HCT116 (cell line): ENCODE data around the gene HCN4. TPM values are rescaled to one million over a fixed set of nuclear protein-coding genes. Genes with fewer than 3 reads are reported as not detected.

Experiments used
- ATAC-seq: fragments of 200-7000 bp; cut with Tn5 transposase; 2 replicates; pipeline ENCODE4 v1.9.1; 2020; ENCODE audit warnings: mild to moderate bottlenecking, moderate library complexity
- BruUV-seq: library from RNA; stranded (reverse); fragments of 400-500 nt; replicated peaks from 2 replicates; lab custom pipeline; 2021; lab: Mats Ljungman, UMichigan
- CTCF ChIA-PET: fragments of 300-600 bp; sonication (Branson Sonifier 250); formaldehyde crosslinking; loops from one replicate; lab custom pipeline; 2021; ENCODE audit warnings: antibody characterized with exemption; lab: Charles Lee
- POLR2A ChIA-PET: fragments of 300-600, 350-600 bp; sonication (Branson Sonifier 250); formaldehyde crosslinking; loops from one replicate; lab custom pipeline; 2021; ENCODE audit warnings: antibody characterized with exemption; lab: Charles Lee
- RAD21 ChIA-PET, 2 experiments: fragments of 300-600 bp; sonication (Branson Sonifier 250); formaldehyde crosslinking; loops; one replicate each; lab custom pipeline; 2023; ENCODE audit warnings: low total read pairs in 2 of 2; ENCODE audit not compliant: uncharacterized antibody in 2 of 2, unreplicated experiment in 2 of 2, low non-redundant PET in 1 of 2; lab: Charles Lee
- DNase-seq: peaks from one replicate; pipeline ENCODE4 v3.0.0-alpha.2; 2010; ENCODE audit warnings: low read depth, low spot score
- H2AFZ ChIP-seq: fragments of 200-600 bp; shearing (Covaris generic), sonication (generic); 2 replicates; pipeline ENCODE4 v1.6.1; 2017; ENCODE audit warnings: low read depth, mixed run types, mixed read lengths, antibody characterized with exemption, low read length; ENCODE audit not compliant: poor library complexity, severe bottlenecking
- H3K27ac ChIP-seq: 2 replicates; pipeline ENCODE4 v1.5.1; 2012; ENCODE audit warnings: low read depth, low read length
- H3K27me3 ChIP-seq: fragments of 200-600 bp; sonication (generic); 2 replicates; pipeline ENCODE4 v1.6.1; 2016; ENCODE audit warnings: mixed run types, low read length, mixed read lengths; ENCODE audit not compliant: insufficient read depth
- H3K36me3 ChIP-seq, 2 experiments: fragments of 200-500 bp in 1 of 2; fragments of 200-600 bp in 1 of 2; sonication (Bioruptor generic) in 1 of 2; sonication (generic) in 1 of 2; 2 replicates each; pipeline versions ENCODE4 v1.5.1 to v1.6.1; 2014 to 2016; ENCODE audit warnings: low read length in 2 of 2, inconsistent platforms in 1 of 2, mixed read lengths in 1 of 2, mixed run types in 1 of 2; ENCODE audit not compliant: insufficient read depth in 2 of 2, control insufficient read depth in 1 of 2
- H3K4me1 ChIP-seq, 2 experiments: fragments of 200-600 bp in 1 of 2; sonication (generic) in 1 of 2; 2 replicates each; pipeline versions ENCODE4 v1.5.1 to v1.6.1; 2012 to 2017; ENCODE audit warnings: low read length in 2 of 2, inconsistent platforms in 1 of 2, mild to moderate bottlenecking in 1 of 2, mixed read lengths in 1 of 2, mixed run types in 1 of 2, moderate library complexity in 1 of 2; ENCODE audit not compliant: insufficient read depth in 2 of 2, control insufficient read depth in 1 of 2
- H3K4me2 ChIP-seq: fragments of 200-600 bp; sonication (generic); 2 replicates; pipeline ENCODE4 v1.6.1; 2017; ENCODE audit warnings: mixed run types, low read length, mixed read lengths
- H3K4me3 ChIP-seq, 2 experiments: fragments of 200-600 bp in 1 of 2; sonication (generic) in 1 of 2; replicated peaks in 1 of 2; 2 replicates each; pipeline ENCODE4 v1.5.1; 2011 to 2016; ENCODE audit warnings: low read length in 2 of 2, control low read depth in 1 of 2, low read depth in 1 of 2, mild to moderate bottlenecking in 1 of 2, mixed read lengths in 1 of 2, mixed run types in 1 of 2
- H3K79me2 ChIP-seq: fragments of 200-600 bp; sonication (generic); 2 replicates; pipeline ENCODE4 v1.6.1; 2017; ENCODE audit warnings: mild to moderate bottlenecking, mixed run types, low read length, moderate library complexity, mixed read lengths; ENCODE audit not compliant: insufficient read depth
- H3K9ac ChIP-seq: fragments of 200-600 bp; sonication (generic); 2 replicates; pipeline ENCODE4 v1.6.1; 2016; ENCODE audit warnings: low read length, mixed read lengths
- H3K9me2 ChIP-seq: fragments of 200-600 bp; sonication (generic), shearing (Covaris generic); 2 replicates; pipeline ENCODE4 v1.6.1; 2017; ENCODE audit warnings: mixed run types, mild to moderate bottlenecking, moderate library complexity; ENCODE audit not compliant: insufficient read depth
- H3K9me3 ChIP-seq, 2 experiments: fragments of 200-500 bp in 1 of 2; fragments of 200-600 bp in 1 of 2; sonication (Bioruptor generic) in 1 of 2; sonication (generic) in 1 of 2; 2 replicates each; pipeline ENCODE4 v1.6.1; 2014 to 2017; ENCODE audit warnings: low read length in 2 of 2, mixed read lengths in 2 of 2, inconsistent platforms in 1 of 2, low read depth in 1 of 2, mild to moderate bottlenecking in 1 of 2, mixed run types in 1 of 2, moderate library complexity in 1 of 2; ENCODE audit not compliant: control insufficient read depth in 1 of 2, insufficient read depth in 1 of 2
- H4K20me1 ChIP-seq: fragments of 200-600 bp; sonication (generic), shearing (Covaris generic); 2 replicates; pipeline ENCODE4 v1.6.1; 2017; ENCODE audit warnings: mixed run types, mild to moderate bottlenecking, moderate library complexity; ENCODE audit not compliant: insufficient read depth
- ATF3 ChIP-seq: IDR thresholded peaks from 2 replicates; pipeline ENCODE4 v1.6.1; 2012
- CEBPB ChIP-seq: IDR thresholded peaks from 2 replicates; pipeline ENCODE4 v1.6.1; 2012; ENCODE audit warnings: low read depth
- EGR1 ChIP-seq: IDR thresholded peaks from 2 replicates; pipeline ENCODE4 v1.6.1; 2012; ENCODE audit warnings: low read depth
- EZH2phosphoT487 ChIP-seq: fragments of 200-600 bp; IDR thresholded peaks from 2 replicates; pipeline ENCODE4 v1.6.1; 2018; ENCODE audit warnings: antibody characterized with exemption, borderline replicate concordance
- FOSL1 ChIP-seq: IDR thresholded peaks from 2 replicates; pipeline ENCODE4 v1.6.1; 2012; ENCODE audit warnings: low read depth
- REST ChIP-seq: IDR thresholded peaks from 2 replicates; pipeline ENCODE4 v1.6.1; 2012; ENCODE audit warnings: low read depth
- SP1 ChIP-seq: IDR thresholded peaks from 2 replicates; pipeline ENCODE4 v1.6.1; 2012; ENCODE audit warnings: low read depth
- ZBTB33 ChIP-seq: IDR thresholded peaks from 2 replicates; pipeline ENCODE4 v1.6.1; 2011; ENCODE audit warnings: mild to moderate bottlenecking, low read length, moderate library complexity; ENCODE audit not compliant: insufficient replicate concordance; ENCODE audit errors: extremely low read depth
- ZNF274 ChIP-seq: fragments of 200-500 bp; sonication (Bioruptor generic); IDR thresholded peaks from 2 replicates; pipeline ENCODE4 v1.6.1; 2014; ENCODE audit warnings: mild to moderate bottlenecking, low read depth, low read length, inconsistent platforms
- intact Hi-C: fragments of 100-400 bp; cut with micrococcal nuclease; formaldehyde crosslinking; loops from 2 replicates; pipeline ENCODE4 v1.10.0; 2022
- total RNA-seq: library from RNA; stranded (reverse); gene quantifications from one replicate; pipeline ENCODE4 v1.2.1, GENCODE V29; 2021; ENCODE audit not compliant: unreplicated experiment

Gene HCN4
- total RNA-seq, 1 experiment from 2014 or later, result 1.7 TPM

- ChIA-PET CTCF (no interaction called here), RAD21 (no interaction called here), POLR2A (no interaction called here)
- no peak for DNase-seq
- H3K4me3 ChIP-seq, result no peak overlapping the region
- no peak overlapping the region for H3K9ac ChIP-seq
- no TSS peak for BruUV-seq
- H3K4me2 ChIP-seq, result no peak overlapping the region
- no peaks in the 10 kb centered on the region for H3K79me2 ChIP-seq
- H3K4me1 ChIP-seq, result no peaks in the 10 kb centered on the region
- no peak overlapping the region for H3K27ac ChIP-seq
- no peaks in the 10 kb centered on the region for H4K20me1 ChIP-seq
- intact Hi-C loops, result no loop called here
- no peaks in the 10 kb centered on the region for H3K27me3 ChIP-seq
- H2AFZ ChIP-seq, result no peak overlapping the region
- H3K36me3 ChIP-seq, result no peaks in the 10 kb centered on the region
- no peaks in the 10 kb centered on the region for H3K9me2 ChIP-seq
- no peak for TF ChIP-seq EZH2phosphoT487
- no peak for TF ChIP-seq SP1
- no peak for TF ChIP-seq EGR1
- TF ChIP-seq ZNF274, result no peak
- no peak for TF ChIP-seq ZBTB33
- no peak for TF ChIP-seq FOSL1
- no peak for TF ChIP-seq REST
- no peak for TF ChIP-seq ATF3
- no peak for TF ChIP-seq CEBPB
- TF ChIP-seq, all 23 proteins: peak for 0
- ATAC-seq, result no peak
- no peaks in the 10 kb centered on the region for H3K9me3 ChIP-seq
Measured at GRCh38 chr15:73328149-73328820, 40.5 kb downstream of the HCN4 start.
